CD4-positive, alpha-beta T cell treated with Interleukin-12 subunit alpha and Interleukin-12 subunit beta, for 1 hour (primary cell): ENCODE measurements around the gene EML5.
A peak's percentile ranks its signal among the peaks of the same experiment; 100 is the strongest.
"Not testable (repeated sequence)": the region's sequence is repeated elsewhere in the genome, so short reads cannot be mapped to it uniquely, and the experiment has no call there.

Experiments used
- DNase-seq: peaks from one replicate; pipeline ENCODE4 v3.0.0-alpha.2; 2020

Gene EML5

GRCh38 chr14:88792473-88793258, at the start of gene EML5:
EML5 (minus strand) TSS chr14:88792953; CDS start chr14:88792503, 450 bp downstream.
- peak; percentile 87 for DNase-seq

GRCh38 chr14:88842414-88842813, 49.7 kb upstream of the EML5 start:
- no peak for DNase-seq

GRCh38 chr14:88841741-88842140, 49.0 kb upstream of the EML5 start:
- no peak for DNase-seq

GRCh38 chr14:88840926-88841325, 48.2 kb upstream of the EML5 start:
- DNase-seq: no peak

GRCh38 chr14:88838015-88838414, 45.3 kb upstream of the EML5 start:
- no peak for DNase-seq

GRCh38 chr14:88837495-88837894, 44.7 kb upstream of the EML5 start:
- no peak for DNase-seq

- no peak for DNase-seq
Measured at GRCh38 chr14:88835661-88836060, 42.9 kb upstream of the EML5 start.

- DNase-seq: no peak
Measured at GRCh38 chr14:88834883-88835431, 42.2 kb upstream of the EML5 start.

- no peak for DNase-seq
Measured at GRCh38 chr14:88831284-88831683, 38.5 kb upstream of the EML5 start.

- DNase-seq: no peak
Measured at GRCh38 chr14:88829685-88830302, 37.0 kb upstream of the EML5 start.

GRCh38 chr14:88829188-88829587, 36.4 kb upstream of the EML5 start:
- DNase-seq: no peak

- DNase-seq: no peak
Measured at GRCh38 chr14:88825503-88825902, 32.8 kb upstream of the EML5 start.

- no peak for DNase-seq
Measured at GRCh38 chr14:88825078-88825458, 32.3 kb upstream of the EML5 start.

- peak; percentile 85 for DNase-seq
Measured at GRCh38 chr14:88824314-88825077, 31.7 kb upstream of the EML5 start, which contains the start of gene TTC8. TTC8 (plus strand) TSS chr14:88824651; CDS start chr14:88824708, 57 bp downstream.

GRCh38 chr14:88823968-88824313, 31.2 kb upstream of the EML5 start:
- no peak for DNase-seq

- DNase-seq: no peak
Measured at GRCh38 chr14:88821888-88822287, 29.1 kb upstream of the EML5 start.

GRCh38 chr14:88821378-88821777, 28.6 kb upstream of the EML5 start:
- no peak for DNase-seq

GRCh38 chr14:88819674-88820073, 26.9 kb upstream of the EML5 start:
- DNase-seq: not testable (repeated sequence)

- DNase-seq: no peak
Measured at GRCh38 chr14:88818018-88818417, 25.3 kb upstream of the EML5 start.

- no peak for DNase-seq
Measured at GRCh38 chr14:88815980-88816379, 23.2 kb upstream of the EML5 start.

- no peak for DNase-seq
Measured at GRCh38 chr14:88808359-88808758, 15.6 kb upstream of the EML5 start.

- DNase-seq: no peak
Measured at GRCh38 chr14:88804477-88804876, 11.7 kb upstream of the EML5 start.

GRCh38 chr14:88804035-88804434, 11.3 kb upstream of the EML5 start:
- DNase-seq: no peak

GRCh38 chr14:88802596-88802995, 9.8 kb upstream of the EML5 start:
- DNase-seq: no peak
